Neural progenitor cell (in vitro differentiated cells): ENCODE measurements around the gene UBLCP1.

Experiments
- CTCF ChIP-seq: fragments of 200-600 bp; sonication (generic); IDR thresholded peaks from 2 replicates; pipeline ENCODE4 v1.5.1; 2017; ENCODE audit warnings: antibody characterized with exemption, mild to moderate bottlenecking
- EZH2 ChIP-seq: fragments of 200-600 bp; sonication (generic); IDR thresholded peaks from 2 replicates; pipeline ENCODE4 v1.6.1; 2017; ENCODE audit warnings: antibody characterized with exemption, mild to moderate bottlenecking, moderate library complexity

- TF ChIP-seq EZH2 = no peak
- no peak for TF ChIP-seq CTCF
Observed at GRCh38 chr5:159319363-159319762, 56.3 kb downstream of the UBLCP1 start.
